ENCODE data around the gene C1GALT1.
"Not testable (repeated sequence)": the region's sequence is repeated elsewhere in the genome, so short reads cannot be mapped to it uniquely, and the experiment has no call there.

GRCh38 chr7:7192798-7193788 is 10.7 kb downstream of the C1GALT1 start:
- TF ChIP-seq CTCF (IDR thresholded peaks at IDR 0.05; ENCODE audit: extremely low read depth in 1 of 2, insufficient read depth in 1 of 2, low read depth in 1 of 2, low read length in 2 of 2); POLR2A (IDR thresholded peaks at IDR 0.05; ENCODE audit: low read depth, low read length); MAX (IDR thresholded peaks at IDR 0.05; ENCODE audit: insufficient read depth, insufficient read length): not testable (repeated sequence)

Measured in endothelial cell of umbilical vein (primary cell).